Spleen (tissue), 7 donors: ENCODE results near the gene PARP9.

Experiments used
- POLR2AphosphoS5 ChIP-seq, 3 donors: sonication (generic); formaldehyde crosslinking; IDR thresholded peaks; one replicate each; pipeline ENCODE4 v1.5.1; 2017; ENCODE audit warnings: antibody characterized with exemption in 3 of 3
- TF ChIP-seq, protein P1 (sequence below), 11 experiments: fragments of 200-600 bp in 7 of 11; fragments of 450-650 bp in 4 of 11; sonication (generic) in 4 of 11; IDR thresholded peaks in 8 of 11; conservative IDR thresholded peaks in 3 of 11; 1 replicate in 7 of 11; 2 replicates in 4 of 11; pipeline versions ENCODE4 v1.4.0 to v1.8.0; 2016 to 2021; ENCODE audit warnings: antibody characterized with exemption in 11 of 11, inconsistent platforms in 4 of 11, mild to moderate bottlenecking in 1 of 11
- donor health status: DM: no; HTN: no; CAD: no; lungs with moderate emphysema.
- donor health status: DM: no; HTN: no; CAD: no.
- donor health status: DM: no; HTN: no; CAD: no.

DNA sequence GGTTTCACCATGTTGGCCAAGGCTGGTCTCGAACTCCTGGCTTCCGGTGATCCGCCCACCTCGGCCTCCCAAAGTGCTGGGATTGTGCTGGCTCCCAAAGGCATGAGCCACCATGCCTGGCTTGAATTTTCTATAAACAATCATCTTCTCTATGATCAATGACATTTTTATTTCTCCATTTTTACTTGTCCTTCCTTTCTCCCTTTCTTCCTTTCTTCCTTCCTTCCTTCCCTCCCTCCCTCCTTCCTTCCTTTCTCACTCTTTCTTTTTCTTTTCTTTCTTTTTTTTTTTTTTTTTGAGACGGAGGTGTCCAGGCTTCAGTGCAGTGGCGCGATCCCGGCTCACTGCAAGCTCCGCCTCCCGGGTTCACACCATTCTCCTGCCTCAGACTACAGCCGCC lies 40.8 kb downstream of the PARP9 start:
- TF ChIP-seq, protein P1, sequence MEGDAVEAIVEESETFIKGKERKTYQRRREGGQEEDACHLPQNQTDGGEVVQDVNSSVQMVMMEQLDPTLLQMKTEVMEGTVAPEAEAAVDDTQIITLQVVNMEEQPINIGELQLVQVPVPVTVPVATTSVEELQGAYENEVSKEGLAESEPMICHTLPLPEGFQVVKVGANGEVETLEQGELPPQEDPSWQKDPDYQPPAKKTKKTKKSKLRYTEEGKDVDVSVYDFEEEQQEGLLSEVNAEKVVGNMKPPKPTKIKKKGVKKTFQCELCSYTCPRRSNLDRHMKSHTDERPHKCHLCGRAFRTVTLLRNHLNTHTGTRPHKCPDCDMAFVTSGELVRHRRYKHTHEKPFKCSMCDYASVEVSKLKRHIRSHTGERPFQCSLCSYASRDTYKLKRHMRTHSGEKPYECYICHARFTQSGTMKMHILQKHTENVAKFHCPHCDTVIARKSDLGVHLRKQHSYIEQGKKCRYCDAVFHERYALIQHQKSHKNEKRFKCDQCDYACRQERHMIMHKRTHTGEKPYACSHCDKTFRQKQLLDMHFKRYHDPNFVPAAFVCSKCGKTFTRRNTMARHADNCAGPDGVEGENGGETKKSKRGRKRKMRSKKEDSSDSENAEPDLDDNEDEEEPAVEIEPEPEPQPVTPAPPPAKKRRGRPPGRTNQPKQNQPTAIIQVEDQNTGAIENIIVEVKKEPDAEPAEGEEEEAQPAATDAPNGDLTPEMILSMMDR (IDR thresholded peaks at IDR 0.05 in 8 of 11, conservative IDR thresholded peaks at IDR 0.05 in 3 of 11) = no peak
- no peak for TF ChIP-seq POLR2AphosphoS5 (IDR thresholded peaks at IDR 0.05)
